Islet precursor cell (in vitro differentiated cells): ENCODE data around the gene IFT122.

Experiments
- DNase-seq: peaks from one replicate; pipeline ENCODE4 v3.0.0-alpha.2; 2018

IFT122 gene

GRCh38 chr3:129559565-129560079, 119.6 kb downstream of the IFT122 start:
- DNase-seq = no peak

- no peak for DNase-seq
These were observed 120.3 kb downstream of the IFT122 start for GRCh38 chr3:129560269-129560787.

DNA sequence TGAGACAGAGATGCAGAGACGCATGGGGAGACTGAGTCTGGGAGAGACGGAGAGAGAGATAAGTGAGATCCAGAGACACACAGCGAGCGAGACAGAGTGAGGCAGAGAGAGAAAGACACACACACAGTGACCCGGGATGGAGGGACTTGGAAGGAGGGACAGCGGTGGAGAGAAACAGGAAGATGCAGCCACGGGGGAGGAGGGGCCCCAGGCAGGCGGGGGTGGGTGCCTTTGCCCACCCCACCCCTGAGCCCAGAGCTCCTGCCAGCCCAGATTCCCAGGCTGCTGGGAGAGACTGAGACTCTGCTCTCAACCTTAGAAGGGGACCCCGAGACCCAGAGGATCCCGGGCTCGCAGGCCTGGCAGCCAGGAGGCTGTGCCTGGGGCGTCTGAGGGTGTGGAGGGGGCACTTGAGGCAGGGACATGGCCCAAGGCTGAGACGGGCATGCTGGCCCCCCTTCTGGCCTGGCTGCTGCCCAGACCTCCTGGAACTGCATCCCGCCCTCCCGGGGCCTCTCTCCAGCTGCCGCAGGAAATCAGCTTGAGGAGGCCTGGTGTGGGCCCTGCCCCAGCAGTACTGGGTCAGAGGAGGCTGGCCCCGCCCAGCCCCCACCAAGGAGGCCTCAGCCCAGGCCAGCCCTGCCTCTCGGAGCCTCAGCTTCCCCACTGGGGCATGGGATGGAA, 121.0 kb downstream of the IFT122 start:
- peak; percentile 79 for DNase-seq

- DNase-seq = no peak
These were observed 121.7 kb downstream of the IFT122 start for GRCh38 chr3:129561619-129562248.

DNA sequence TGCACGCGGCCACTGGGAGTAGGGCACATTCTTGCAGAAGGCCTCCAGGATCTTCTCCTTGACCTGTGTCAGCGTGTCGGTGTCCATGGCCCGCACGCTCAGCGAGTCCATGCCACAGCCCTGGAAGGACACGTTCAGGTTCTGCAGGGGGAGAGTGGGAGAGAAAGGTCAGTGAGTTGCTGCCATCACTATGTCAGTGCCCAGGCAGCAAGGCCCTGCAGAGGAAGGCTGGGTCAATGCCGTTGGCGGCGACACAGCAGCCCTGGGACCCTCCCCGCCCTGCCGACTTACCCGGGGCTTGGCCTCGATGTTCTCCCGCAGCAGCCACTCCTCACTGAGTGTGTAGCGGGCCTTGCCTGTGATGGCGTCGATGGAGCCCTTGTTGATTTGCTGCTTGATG, 122.8 kb downstream of the IFT122 start:
- DNase-seq = no peak

DNA sequence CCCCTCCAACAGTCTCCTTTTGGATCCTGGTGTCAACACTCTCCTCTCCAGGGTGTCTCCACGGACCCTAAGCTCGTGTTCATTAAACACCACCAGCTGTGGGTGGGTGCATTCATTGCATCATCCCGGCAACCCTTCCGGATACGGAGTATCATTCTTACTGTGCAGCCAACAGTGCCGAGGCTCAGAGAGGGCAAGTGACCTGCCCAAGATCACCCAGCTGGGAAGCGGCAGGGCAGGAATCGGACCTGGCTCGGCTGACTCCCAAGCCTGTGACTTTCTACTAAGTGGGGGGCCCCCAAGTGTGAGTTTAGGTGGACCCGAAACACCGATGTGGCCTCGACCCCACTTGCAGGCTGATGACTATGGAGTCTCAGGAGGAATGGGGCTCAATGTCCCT, 123.3 kb downstream of the IFT122 start:
- no peak for DNase-seq

DNA sequence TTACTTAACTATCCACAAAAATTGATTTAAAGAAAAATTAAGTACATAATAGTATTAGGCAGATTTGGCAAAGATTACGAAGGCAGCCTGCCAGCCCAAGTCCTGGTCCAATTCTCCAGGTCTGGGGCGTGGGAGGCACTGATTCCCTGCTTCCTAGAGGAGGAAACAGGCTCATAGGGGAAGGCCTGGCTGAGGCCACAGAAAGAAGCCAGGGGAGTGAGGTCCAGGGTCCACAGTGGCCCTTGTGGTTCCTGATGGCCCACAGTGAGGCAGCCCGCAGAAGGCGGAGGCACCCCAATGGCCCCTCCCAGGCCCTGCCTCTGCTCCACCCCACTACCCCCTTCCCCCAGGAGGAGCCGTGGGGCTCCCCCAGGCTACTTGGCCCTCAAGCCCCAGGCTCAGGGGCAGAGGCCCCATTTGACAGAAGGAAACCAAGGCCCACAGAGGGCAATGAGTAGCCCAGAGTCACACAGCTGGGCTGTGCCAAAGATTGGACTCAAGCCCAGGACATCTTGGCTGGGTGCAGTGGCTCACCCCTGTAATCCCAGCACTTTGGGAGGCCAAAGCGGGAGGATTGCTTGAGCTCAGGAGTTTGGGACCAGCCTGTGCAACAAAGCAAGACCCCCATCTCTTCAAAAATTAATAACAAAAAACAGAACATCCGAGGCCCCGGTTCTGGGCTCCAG, 124.0 kb downstream of the IFT122 start:
- DNase-seq = no peak

DNA sequence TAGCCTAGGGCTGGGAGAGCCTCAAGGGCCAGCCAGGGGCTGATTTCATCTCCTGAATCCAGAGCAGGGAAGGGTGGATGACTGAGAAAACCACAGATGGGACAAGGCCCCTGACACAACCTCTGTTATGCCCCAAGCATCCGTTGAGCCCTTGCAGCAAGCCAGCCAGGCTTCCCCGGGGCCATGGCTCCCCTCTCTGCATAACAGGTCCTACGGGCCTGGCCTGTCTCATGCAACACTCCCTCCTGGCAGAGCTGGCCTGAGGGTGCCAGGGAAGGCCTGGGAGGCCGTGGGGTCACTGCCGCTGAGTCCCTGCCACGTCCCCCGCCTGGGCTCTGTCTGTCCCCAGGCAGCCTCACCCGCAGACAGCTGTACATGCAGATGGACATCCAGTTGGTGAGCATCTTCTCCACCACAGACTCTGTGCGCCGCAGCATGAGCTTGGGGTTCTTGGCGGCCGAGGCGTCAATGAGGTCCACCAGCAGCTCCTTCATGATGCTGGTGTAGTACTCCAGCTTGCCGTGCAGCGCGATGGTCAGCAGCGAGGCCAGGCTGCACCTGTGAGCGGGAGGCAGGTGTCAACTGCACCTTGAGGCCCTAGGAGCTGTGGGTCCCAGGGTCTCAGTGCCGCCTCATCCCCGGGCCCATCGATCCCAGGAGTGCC, 125.1 kb downstream of the IFT122 start:
- peak; percentile 75 for DNase-seq

- no peak for DNase-seq
These were observed 125.9 kb downstream of the IFT122 start for GRCh38 chr3:129565902-129566301.

DNA sequence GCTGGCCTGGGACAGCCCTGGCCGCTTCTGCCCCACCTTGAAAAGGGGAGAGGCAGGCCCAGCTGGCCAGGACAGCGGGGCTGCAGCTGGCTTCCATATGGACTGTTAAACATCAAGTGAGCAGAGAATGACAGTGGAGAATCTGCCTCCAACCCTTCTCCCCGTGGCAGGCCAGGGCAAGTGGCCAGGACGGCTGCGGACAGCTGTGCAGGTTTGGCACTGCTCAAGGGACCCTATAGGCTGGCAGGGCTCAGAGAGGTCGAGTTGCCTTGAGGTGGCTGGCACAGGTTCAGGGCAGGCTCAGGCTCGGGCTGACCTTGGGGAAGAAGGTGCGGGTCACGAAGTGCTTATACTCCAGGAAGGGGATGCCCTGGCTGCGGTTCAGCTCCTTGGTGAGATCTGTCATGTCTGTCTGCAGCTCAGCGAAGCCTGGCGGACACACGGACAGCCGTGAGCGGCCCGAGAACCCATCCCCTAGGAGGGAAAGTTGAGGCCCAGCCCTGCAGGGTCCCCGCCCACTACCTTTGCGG, 127.2 kb downstream of the IFT122 start:
- no peak for DNase-seq

GRCh38 chr3:129567939-129568338, 127.9 kb downstream of the IFT122 start:
- no peak for DNase-seq

GRCh38 chr3:129569856-129570255, 129.8 kb downstream of the IFT122 start:
- no peak for DNase-seq
